Left lung (tissue), 10 donors: ENCODE measurements around the gene SRSF2. TPM values are rescaled to one million over a fixed set of nuclear protein-coding genes. Genes with fewer than 3 reads are reported as not detected.
"Not testable (repeated sequence)": the region's sequence is repeated elsewhere in the genome, so short reads cannot be mapped to it uniquely, and the experiment has no call there.

Source experiments
- ATAC-seq: fragments of 200-7000 bp; cut with Tn5 transposase; one replicate; pipeline ENCODE4 v1.9.1; 2020; ENCODE audit warnings: moderate library complexity
- DNase-seq, 4 donors: peaks; one replicate each; pipeline ENCODE4 v3.0.0-alpha.2; 2013 to 2020
- H3K27ac ChIP-seq, 2 donors: fragments of 200-600 bp; sonication (generic) in 1 of 2; one replicate each; pipeline versions ENCODE4 v1.5.0 to v1.8.0; 2020 to 2021
- H3K27me3 ChIP-seq, 2 donors: fragments of 200-600 bp; sonication (generic) in 1 of 2; one replicate each; pipeline versions ENCODE4 v1.5.0 to v1.8.0; 2020 to 2021
- H3K36me3 ChIP-seq, 2 donors: fragments of 200-600 bp; sonication (generic) in 1 of 2; one replicate each; pipeline versions ENCODE4 v1.5.0 to v1.8.0; 2020 to 2021
- H3K4me1 ChIP-seq, 2 donors: fragments of 200-600 bp; one replicate each; pipeline ENCODE4 v1.8.0; 2021
- H3K4me3 ChIP-seq, 2 donors: fragments of 200-600 bp; sonication (generic) in 1 of 2; one replicate each; pipeline versions ENCODE4 v1.5.0 to v1.8.0; 2020 to 2021; ENCODE audit warnings: mild to moderate bottlenecking in 1 of 2
- H3K9me3 ChIP-seq, 2 donors: fragments of 200-600 bp; sonication (generic) in 1 of 2; one replicate each; pipeline versions ENCODE4 v1.5.0 to v1.8.0; 2020 to 2021
- CTCF ChIP-seq, 2 donors: fragments of 200-600 bp; sonication (generic) in 1 of 2; IDR thresholded peaks; one replicate each; pipeline versions ENCODE4 v1.5.0 to v1.8.0; 2021; ENCODE audit warnings: antibody characterized with exemption in 2 of 2
- intact Hi-C, 2 donors: fragments of 100-400 bp; cut with DNase I; formaldehyde crosslinking; loops; one replicate each; pipeline versions ENCODE4 v1.11.2 to v1.14.2; 2022
- polyA plus RNA-seq, 6 donors: library from polyadenylated mRNA; unstranded; fragments of 120-200 nt; gene quantifications; one replicate each; pipeline ENCODE4 v1.2.1, GENCODE V29; 2013; ENCODE audit not compliant: insufficient read length in 6 of 6
- total RNA-seq, 2 donors: library from RNA; stranded (reverse); fragmentation: NEBNext Ultra II Directional; extraction: Animal tissue kit (Norgen Biotek cat#: 25700); gene quantifications; one replicate each; pipeline ENCODE4 v1.2.1, GENCODE V29; 2021
- donor health status: DM: no; HTN: yes; CAD: no.
- donor health status: DM: no; HTN: no; CAD: no.

The SRSF2 gene
- total and polyA plus RNA-seq, 8 donors = 114 to 393 (median 356) TPM

GRCh38 chr17:76726776-76727718 is 10.1 kb downstream of the SRSF2 start, which contains the start of gene METTL23:
METTL23 (plus strand) TSS chr17:76726839; CDS start chr17:76729711, 2,872 bp downstream.
- no peaks in the 10 kb centered on the region for H3K9me3 ChIP-seq
- ATAC-seq (peak; percentile 73), DNase-seq (peak in 3 of 4 donors; percentile 74 to 89 (median 88))
- peak within 1 kb of the TSS; percentile 100 for H3K27ac ChIP-seq
- H3K4me1 ChIP-seq = peaks cover 17 to 80% of the 10 kb centered on the region in 2 donors
- intact Hi-C loops = no loop called here
- H3K36me3 ChIP-seq = peaks cover 3 to 56% of the 10 kb centered on the region in 2 donors
- H3K27me3 ChIP-seq = no peaks in the 10 kb centered on the region
- TF ChIP-seq CTCF (IDR thresholded peaks at IDR 0.05) = peak; percentile 43 to 58
- peak within 1 kb of the TSS; percentile 94 to 99 for H3K4me3 ChIP-seq

DNA sequence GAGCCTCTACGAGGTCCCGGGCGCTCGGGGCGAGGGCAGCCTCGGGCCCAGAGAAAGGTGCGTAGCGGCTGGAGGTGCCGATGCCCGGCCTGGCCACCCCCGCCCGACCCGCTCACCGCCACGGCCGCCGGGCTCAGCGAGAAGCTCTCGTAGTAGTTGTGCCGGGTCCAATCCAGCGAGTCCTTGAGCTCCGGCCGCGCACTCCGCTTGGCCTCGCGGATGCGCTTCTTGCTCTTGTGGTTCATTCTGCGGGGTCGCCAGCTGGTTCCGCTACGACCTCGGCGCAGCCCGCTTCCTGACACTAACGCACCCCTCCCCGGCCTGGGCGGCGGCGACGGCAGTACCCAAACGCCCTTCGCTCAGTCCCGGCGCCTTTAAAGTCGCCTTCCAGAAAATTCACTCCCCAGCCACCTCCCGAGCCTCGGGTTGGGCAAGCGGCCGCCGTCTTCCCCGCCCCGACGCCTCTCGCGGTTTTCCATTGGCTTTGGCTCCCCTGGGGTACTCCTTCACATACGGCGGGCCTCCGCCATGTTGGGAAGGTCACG is 10.8 kb downstream of the SRSF2 start, which contains the start of gene JMJD6:
Gene JMJD6, minus strand, starts transcription at position 376 of the 545 bp plus-strand sequence. Its CDS starts 131 bp downstream, at position 245.
- intact Hi-C loops = no loop called here
- H3K9me3 ChIP-seq = no peaks in the 10 kb centered on the region
- peak within 1 kb of the TSS; percentile 100 for H3K27ac ChIP-seq
- DNase-seq = peak; percentile 95 to 98 (median 98)
- peaks cover 17 to 74% of the 10 kb centered on the region in 2 donors for H3K4me1 ChIP-seq
- peaks cover 3 to 56% of the 10 kb centered on the region in 2 donors for H3K36me3 ChIP-seq
- peak within 1 kb of the TSS; percentile 94 to 99 for H3K4me3 ChIP-seq
- ATAC-seq = peak; percentile 93
- no peaks in the 10 kb centered on the region for H3K27me3 ChIP-seq
- no peak for TF ChIP-seq CTCF (IDR thresholded peaks at IDR 0.05)

DNA sequence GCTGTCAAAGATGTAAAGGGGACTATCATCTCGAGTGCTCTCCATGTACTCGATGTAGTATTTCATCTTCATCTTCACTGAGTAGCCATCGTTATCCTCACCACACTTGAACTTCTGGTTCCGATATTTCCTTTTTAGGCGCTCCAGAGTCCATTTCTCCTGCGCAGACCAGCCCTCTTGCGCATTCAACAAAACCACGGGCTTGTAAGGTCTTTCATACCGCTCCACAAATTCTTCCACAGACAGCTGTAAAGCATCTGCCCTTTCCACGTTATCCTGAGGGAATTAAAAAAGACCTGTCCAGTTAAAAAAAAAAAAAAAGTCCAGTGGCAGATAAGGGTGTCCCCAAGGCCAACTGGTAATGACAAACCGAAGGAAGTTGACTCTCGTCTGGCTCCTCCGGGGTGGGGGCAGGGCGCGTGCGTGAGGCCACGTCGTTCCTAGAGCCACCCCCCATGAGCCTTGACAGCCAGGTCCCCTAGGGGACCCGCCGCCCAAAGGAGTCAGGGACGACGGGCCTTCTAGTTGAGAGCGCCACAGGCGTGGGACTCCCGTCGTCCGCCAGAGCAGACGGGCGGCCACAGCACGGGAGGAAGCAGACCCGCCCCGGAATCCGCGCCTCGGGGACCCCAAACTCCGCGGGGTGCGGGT is 11.4 kb downstream of the SRSF2 start:
- no peak for TF ChIP-seq CTCF (IDR thresholded peaks at IDR 0.05)
- DNase-seq = peak in 3 of 4 donors; percentile 71 to 91 (median 84)
- Histone ChIP-seq H3K9me3 (no peaks in the 10 kb centered on the region), H3K4me1 (peaks cover 17 to 70% of the 10 kb centered on the region in 2 donors), H3K27ac (peak overlapping the region; percentile 100), H3K4me3 (peak overlapping the region; percentile 94 to 99), H3K27me3 (no peaks in the 10 kb centered on the region), H3K36me3 (peaks cover 3 to 57% of the 10 kb centered on the region in 2 donors)
- intact Hi-C loops = no loop called here
- ATAC-seq = peak; percentile 63

- DNase-seq (no peak), ATAC-seq (no peak)
- Histone ChIP-seq H3K4me3 (peak overlapping the region in 1 of 2 donors; percentile 99), H3K36me3 (peaks cover 3 to 67% of the 10 kb centered on the region in 2 donors), H3K9me3 (no peaks in the 10 kb centered on the region), H3K27ac (no peak overlapping the region), H3K27me3 (no peaks in the 10 kb centered on the region), H3K4me1 (peaks cover 17 to 54% of the 10 kb centered on the region in 2 donors)
- TF ChIP-seq CTCF (IDR thresholded peaks at IDR 0.05) = no peak
- intact Hi-C loops = no loop called here
These were observed 13.3 kb downstream of the SRSF2 start for GRCh38 chr17:76723812-76724211.

GRCh38 chr17:76722977-76723376 is 14.2 kb downstream of the SRSF2 start:
- H3K4me1 ChIP-seq = peaks cover 17 to 48% of the 10 kb centered on the region in 2 donors
- intact Hi-C loops, H3K9me3 ChIP-seq, ATAC-seq, H3K27me3 ChIP-seq, DNase-seq, H3K27ac ChIP-seq, H3K4me3 ChIP-seq: not testable (repeated sequence)
- peaks cover 3 to 76% of the 10 kb centered on the region in 2 donors for H3K36me3 ChIP-seq
